Measurements from ENCODE around the gene ZNF691.

Gene ZNF691

DNA sequence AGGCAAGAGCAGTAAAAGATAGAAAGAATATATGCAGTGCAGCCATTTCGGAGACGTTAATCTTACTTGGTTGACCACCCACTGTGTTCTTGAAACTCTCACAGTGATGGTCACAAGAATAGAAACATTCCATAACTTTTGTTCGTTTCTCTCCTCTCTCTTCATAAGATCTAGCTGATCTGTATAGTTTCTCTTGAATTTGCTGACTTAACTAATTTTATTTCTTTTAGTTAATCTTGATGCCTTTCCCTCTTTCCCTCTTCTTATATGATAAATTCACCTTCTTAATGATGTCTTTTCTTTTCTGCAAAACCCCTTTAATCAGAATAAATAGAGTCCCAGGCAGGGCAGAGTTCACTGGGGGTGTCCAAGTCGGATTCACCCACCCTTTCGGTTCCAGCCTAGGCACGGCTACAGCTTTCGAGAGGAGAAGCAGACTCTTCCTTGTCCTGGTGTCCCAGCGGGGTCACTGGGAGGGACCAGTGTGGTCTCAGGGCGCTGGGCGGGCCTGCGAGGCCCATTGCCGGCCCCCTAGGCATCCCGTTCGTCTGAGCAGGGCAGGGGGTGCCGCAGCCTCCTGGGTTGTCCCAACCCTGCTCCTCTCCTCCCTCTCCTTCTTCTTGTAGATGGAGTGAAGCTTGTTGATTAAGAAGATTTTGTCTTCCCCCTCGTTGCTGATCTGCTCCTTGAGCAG, 39.8 kb downstream of the ZNF691 start:
- WGBS, 2 donors (ENCODE audit: extremely low coverage in 2 of 2, insufficient read length in 2 of 2, insufficient replicate concordance in 1 of 2): no CpG with 5 or more reads among the region's 16 CpGs

GRCh38 chr1:42886800-42887199, 40.4 kb downstream of the ZNF691 start:
- H3K79me1 ChIP-seq (ENCODE audit: low read depth, low read length): no peaks in the 10 kb centered on the region
- WGBS, 2 donors (ENCODE audit: extremely low coverage in 2 of 2, insufficient read length in 2 of 2, insufficient replicate concordance in 1 of 2): no CpG with 5 or more reads among the region's 21 CpGs
- peaks cover 0 to 3% (median 0%) of the 10 kb centered on the region in 3 experiments for H3K27me3 ChIP-seq (ENCODE audit: control insufficient read depth in 3 of 3, insufficient read depth in 3 of 3, low read depth in 1 of 3, low read length in 3 of 3)
- peaks cover 3 to 6% of the 10 kb centered on the region in 2 donors for H3K4me1 ChIP-seq (ENCODE audit: control insufficient read depth in 2 of 2, insufficient read depth in 1 of 2, low read depth in 1 of 2, low read length in 2 of 2)
- no peak overlapping the region for H2BK120ac ChIP-seq (ENCODE audit: low read depth, low read length)
- no peak overlapping the region for H3K27ac ChIP-seq (replicated peaks; ENCODE audit: low read length)
- H3K9me3 ChIP-seq (replicated peaks in 1 of 2; ENCODE audit: control insufficient read depth in 2 of 2, insufficient read depth in 1 of 2, low read depth in 1 of 2, low read length in 2 of 2): no peaks in the 10 kb centered on the region
- H3K4me2 ChIP-seq (ENCODE audit: insufficient read depth, low read length, poor library complexity, severe bottlenecking): no peak overlapping the region
- no peak overlapping the region for H2BK12ac ChIP-seq (ENCODE audit: low read length)
- H2AK5ac ChIP-seq (ENCODE audit: low read depth, low read length): peak overlapping the region; percentile 89
- H2BK5ac ChIP-seq (ENCODE audit: low read length): no peak overlapping the region
- H2BK15ac ChIP-seq (ENCODE audit: low read length): no peak overlapping the region
- H3K18ac ChIP-seq (ENCODE audit: low read length): no peak overlapping the region
- peak overlapping the region; percentile 32 for H3K23ac ChIP-seq (ENCODE audit: low read depth, low read length, poor library complexity)
- H3K4ac ChIP-seq (ENCODE audit: low read length): no peak overlapping the region
- H3K4me3 ChIP-seq (ENCODE audit: low read length in 2 of 2): no peak overlapping the region
- no peaks in the 10 kb centered on the region for H3K36me3 ChIP-seq (replicated peaks in 1 of 2; ENCODE audit: control insufficient read depth in 2 of 2, insufficient read depth in 2 of 2, low read length in 2 of 2)
- peak overlapping the region; percentile 29 for H2AFZ ChIP-seq (ENCODE audit: low read length)
- H3K9ac ChIP-seq (ENCODE audit: low read depth, low read length, poor library complexity): no peak overlapping the region
- H4K91ac ChIP-seq (ENCODE audit: low read depth, low read length, poor library complexity): no peak overlapping the region
- no peak overlapping the region for H3K14ac ChIP-seq (ENCODE audit: low read length)
- DNase-seq (ENCODE audit: low spot score): no peak
- H4K8ac ChIP-seq (ENCODE audit: low read depth, low read length): no peak overlapping the region

More for the DNA sequence above, 39.8 kb downstream of the ZNF691 start:
- Histone ChIP-seq H3K4me2 (ENCODE audit: insufficient read depth, low read length, poor library complexity, severe bottlenecking) (no peak overlapping the region), H2AFZ (ENCODE audit: low read length) (peak overlapping the region; percentile 56), H3K27ac (replicated peaks; ENCODE audit: low read length) (no peak overlapping the region), H3K36me3 (replicated peaks in 1 of 2; ENCODE audit: control insufficient read depth in 2 of 2, insufficient read depth in 2 of 2, low read length in 2 of 2) (no peaks in the 10 kb centered on the region), H2BK12ac (ENCODE audit: low read length) (no peak overlapping the region), H2BK15ac (ENCODE audit: low read length) (no peak overlapping the region), H3K23ac (ENCODE audit: low read depth, low read length, poor library complexity) (no peak overlapping the region), H3K9ac (ENCODE audit: low read depth, low read length, poor library complexity) (no peak overlapping the region), H3K4me3 (ENCODE audit: low read length in 2 of 2) (no peak overlapping the region), H3K4ac (ENCODE audit: low read length) (no peak overlapping the region), H3K18ac (ENCODE audit: low read length) (no peak overlapping the region), H3K9me3 (replicated peaks in 1 of 2; ENCODE audit: control insufficient read depth in 2 of 2, insufficient read depth in 1 of 2, low read depth in 1 of 2, low read length in 2 of 2) (no peaks in the 10 kb centered on the region), H3K27me3 (ENCODE audit: control insufficient read depth in 3 of 3, insufficient read depth in 3 of 3, low read depth in 1 of 3, low read length in 3 of 3) (peaks cover 0 to 3% (median 0%) of the 10 kb centered on the region in 3 experiments), H4K8ac (ENCODE audit: low read depth, low read length) (no peak overlapping the region), H3K79me1 (ENCODE audit: low read depth, low read length) (no peaks in the 10 kb centered on the region), H4K91ac (ENCODE audit: low read depth, low read length, poor library complexity) (no peak overlapping the region), H2AK5ac (ENCODE audit: low read depth, low read length) (no peak overlapping the region), H3K14ac (ENCODE audit: low read length) (no peak overlapping the region), H2BK120ac (ENCODE audit: low read depth, low read length) (no peak overlapping the region), H2BK5ac (ENCODE audit: low read length) (no peak overlapping the region), H3K4me1 (ENCODE audit: control insufficient read depth in 2 of 2, insufficient read depth in 1 of 2, low read depth in 1 of 2, low read length in 2 of 2) (no peaks in the 10 kb centered on the region)
- no peak for DNase-seq (ENCODE audit: low spot score)

DNA sequence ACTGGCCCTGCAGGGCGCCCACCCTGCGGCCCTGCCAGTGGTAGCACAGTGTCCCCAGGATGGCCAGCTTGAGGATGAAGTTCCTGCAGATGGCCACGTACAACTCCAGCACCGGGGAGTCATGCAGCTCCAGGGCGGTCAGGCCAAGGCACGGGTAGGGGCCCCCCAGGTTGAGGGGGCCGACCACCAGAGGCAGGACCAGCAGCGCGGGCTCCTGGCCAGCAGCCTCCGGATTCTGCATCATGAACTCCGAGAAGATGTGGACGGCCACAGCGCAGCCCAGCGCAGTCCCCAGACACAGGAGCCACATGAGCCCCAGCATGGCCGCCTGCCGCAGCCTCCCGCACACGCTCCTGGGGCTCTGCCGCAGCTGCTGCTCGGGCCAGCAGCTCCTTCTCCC, 41.0 kb downstream of the ZNF691 start:
- Histone ChIP-seq H3K79me1 (ENCODE audit: low read depth, low read length) (no peaks in the 10 kb centered on the region), H3K4me2 (ENCODE audit: insufficient read depth, low read length, poor library complexity, severe bottlenecking) (no peak overlapping the region), H3K14ac (ENCODE audit: low read length) (peak overlapping the region; percentile 78), H2BK120ac (ENCODE audit: low read depth, low read length) (no peak overlapping the region), H4K8ac (ENCODE audit: low read depth, low read length) (no peak overlapping the region), H3K4ac (ENCODE audit: low read length) (no peak overlapping the region), H3K9me3 (replicated peaks in 1 of 2; ENCODE audit: control insufficient read depth in 2 of 2, insufficient read depth in 1 of 2, low read depth in 1 of 2, low read length in 2 of 2) (no peaks in the 10 kb centered on the region), H4K91ac (ENCODE audit: low read depth, low read length, poor library complexity) (no peak overlapping the region), H3K9ac (ENCODE audit: low read depth, low read length, poor library complexity) (no peak overlapping the region), H2BK5ac (ENCODE audit: low read length) (no peak overlapping the region), H3K18ac (ENCODE audit: low read length) (peak overlapping the region; percentile 55), H3K23ac (ENCODE audit: low read depth, low read length, poor library complexity) (peak overlapping the region; percentile 20), H3K36me3 (replicated peaks in 1 of 2; ENCODE audit: control insufficient read depth in 2 of 2, insufficient read depth in 2 of 2, low read length in 2 of 2) (no peaks in the 10 kb centered on the region), H3K27ac (replicated peaks; ENCODE audit: low read length) (no peak overlapping the region), H2BK15ac (ENCODE audit: low read length) (peak overlapping the region; percentile 83), H2AFZ (ENCODE audit: low read length) (peak overlapping the region; percentile 68), H3K4me3 (ENCODE audit: low read length in 2 of 2) (no peak overlapping the region), H3K4me1 (ENCODE audit: control insufficient read depth in 2 of 2, insufficient read depth in 1 of 2, low read depth in 1 of 2, low read length in 2 of 2) (peaks cover 4 to 7% of the 10 kb centered on the region in 2 donors), H3K27me3 (ENCODE audit: control insufficient read depth in 3 of 3, insufficient read depth in 3 of 3, low read depth in 1 of 3, low read length in 3 of 3) (peaks cover 0 to 3% (median 0%) of the 10 kb centered on the region in 3 experiments), H2BK12ac (ENCODE audit: low read length) (peak overlapping the region; percentile 3), H2AK5ac (ENCODE audit: low read depth, low read length) (peak overlapping the region; percentile 89)
- WGBS, 2 donors (ENCODE audit: extremely low coverage in 2 of 2, insufficient read length in 2 of 2, insufficient replicate concordance in 1 of 2): no CpG with 5 or more reads among the region's 20 CpGs
- DNase-seq (ENCODE audit: low spot score): no peak

GRCh38 chr1:42888013-42888633, 41.7 kb downstream of the ZNF691 start:
- no peak for DNase-seq (ENCODE audit: low spot score)
- peak overlapping the region; percentile 43 for H4K91ac ChIP-seq (ENCODE audit: low read depth, low read length, poor library complexity)
- H2BK12ac ChIP-seq (ENCODE audit: low read length): peak overlapping the region; percentile 63
- WGBS, 2 donors (ENCODE audit: extremely low coverage in 2 of 2, insufficient read length in 2 of 2, insufficient replicate concordance in 1 of 2): no CpG with 5 or more reads among the region's 31 CpGs
- H3K4ac ChIP-seq (ENCODE audit: low read length): peak overlapping the region; percentile 30
- H3K36me3 ChIP-seq (replicated peaks in 1 of 2; ENCODE audit: control insufficient read depth in 2 of 2, insufficient read depth in 2 of 2, low read length in 2 of 2): no peaks in the 10 kb centered on the region
- H3K23ac ChIP-seq (ENCODE audit: low read depth, low read length, poor library complexity): peak overlapping the region; percentile 59
- H2BK120ac ChIP-seq (ENCODE audit: low read depth, low read length): peak overlapping the region; percentile 8
- peak overlapping the region; percentile 68 for H2AFZ ChIP-seq (ENCODE audit: low read length)
- peak overlapping the region; percentile 78 for H3K14ac ChIP-seq (ENCODE audit: low read length)
- H3K4me3 ChIP-seq (ENCODE audit: low read length in 2 of 2): no peak overlapping the region
- H3K4me2 ChIP-seq (ENCODE audit: insufficient read depth, low read length, poor library complexity, severe bottlenecking): no peak overlapping the region
- H4K8ac ChIP-seq (ENCODE audit: low read depth, low read length): no peak overlapping the region
- peaks cover 4 to 7% of the 10 kb centered on the region in 2 donors for H3K4me1 ChIP-seq (ENCODE audit: control insufficient read depth in 2 of 2, insufficient read depth in 1 of 2, low read depth in 1 of 2, low read length in 2 of 2)
- peak overlapping the region; percentile 86 for H3K18ac ChIP-seq (ENCODE audit: low read length)
- H3K9ac ChIP-seq (ENCODE audit: low read depth, low read length, poor library complexity): peak overlapping the region; percentile 40
- peak overlapping the region; percentile 91 for H2AK5ac ChIP-seq (ENCODE audit: low read depth, low read length)
- H3K27ac ChIP-seq (replicated peaks; ENCODE audit: low read length): no peak overlapping the region
- H3K27me3 ChIP-seq (ENCODE audit: control insufficient read depth in 3 of 3, insufficient read depth in 3 of 3, low read depth in 1 of 3, low read length in 3 of 3): peaks cover 0 to 3% (median 0%) of the 10 kb centered on the region in 3 experiments
- H3K9me3 ChIP-seq (replicated peaks in 1 of 2; ENCODE audit: control insufficient read depth in 2 of 2, insufficient read depth in 1 of 2, low read depth in 1 of 2, low read length in 2 of 2): no peaks in the 10 kb centered on the region
- peak overlapping the region; percentile 83 for H2BK15ac ChIP-seq (ENCODE audit: low read length)
- H3K79me1 ChIP-seq (ENCODE audit: low read depth, low read length): no peaks in the 10 kb centered on the region
- no peak overlapping the region for H2BK5ac ChIP-seq (ENCODE audit: low read length)
